CD4-positive, alpha-beta T cell treated with Interleukin-17A for 4 hours (primary cell): ENCODE measurements around the gene NOTCH3.

Experiments used
- DNase-seq: peaks from one replicate; pipeline ENCODE4 v3.0.0-alpha.2; 2020; ENCODE audit warnings: mixed read lengths

The NOTCH3 gene

GRCh38 chr19:15235781-15236180 lies 35.0 kb upstream of the NOTCH3 start:
- no peak for DNase-seq

- DNase-seq: no peak
Measured at GRCh38 chr19:15234431-15235130, 33.8 kb upstream of the NOTCH3 start.

- no peak for DNase-seq
Measured at GRCh38 chr19:15231271-15231670, 30.5 kb upstream of the NOTCH3 start.

- DNase-seq: no peak
Measured at GRCh38 chr19:15227261-15227660, 26.5 kb upstream of the NOTCH3 start.

- DNase-seq: no peak
Measured at GRCh38 chr19:15225760-15226159, 25.0 kb upstream of the NOTCH3 start.

- DNase-seq: no peak
Measured at GRCh38 chr19:15223649-15224361, 23.0 kb upstream of the NOTCH3 start.

- DNase-seq: peak; percentile 79
Measured at GRCh38 chr19:15222738-15223648, 22.2 kb upstream of the NOTCH3 start.

GRCh38 chr19:15220833-15221232 lies 20.0 kb upstream of the NOTCH3 start:
- DNase-seq: no peak

GRCh38 chr19:15218501-15218900 lies 17.7 kb upstream of the NOTCH3 start:
- DNase-seq: no peak

GRCh38 chr19:15216363-15216762 lies 15.6 kb upstream of the NOTCH3 start:
- DNase-seq: no peak

- DNase-seq: no peak
Measured at GRCh38 chr19:15213715-15214381, 13.1 kb upstream of the NOTCH3 start.

- no peak for DNase-seq
Measured at GRCh38 chr19:15212711-15213110, 11.9 kb upstream of the NOTCH3 start.

GRCh38 chr19:15210323-15210781 lies 9.6 kb upstream of the NOTCH3 start:
- DNase-seq: no peak

GRCh38 chr19:15201374-15202023 lies 704 bp upstream of the NOTCH3 start:
- no peak for DNase-seq

- no peak for DNase-seq
Measured at GRCh38 chr19:15199661-15200552, 888 bp downstream of the NOTCH3 start.

GRCh38 chr19:15198951-15199660 lies 1.7 kb downstream of the NOTCH3 start:
- DNase-seq: no peak

- DNase-seq: no peak
Measured at GRCh38 chr19:15197942-15198341, 2.9 kb downstream of the NOTCH3 start.

- DNase-seq: no peak
Measured at GRCh38 chr19:15197275-15197941, 3.4 kb downstream of the NOTCH3 start.

GRCh38 chr19:15196360-15197005 lies 4.3 kb downstream of the NOTCH3 start:
- DNase-seq: no peak
